Peyer's patch (tissue), 4 donors: ENCODE results near the gene PSMD1.

Experiments
- POLR2A ChIP-seq, 2 donors: fragments of 450-650 bp; IDR thresholded peaks; one replicate each; pipeline ENCODE4 v1.5.1; 2017; ENCODE audit warnings: antibody characterized with exemption in 2 of 2, mild to moderate bottlenecking in 2 of 2, moderate library complexity in 2 of 2
- TF ChIP-seq, protein P1 (sequence below), 6 experiments: fragments of 450-650 bp in 4 of 6; fragments of 200-600 bp in 2 of 6; sonication (generic) in 1 of 6; IDR thresholded peaks; one replicate each; pipeline ENCODE4 v1.5.1; 2017 to 2019; ENCODE audit warnings: antibody characterized with exemption in 6 of 6, mild to moderate bottlenecking in 3 of 6, moderate library complexity in 1 of 6

DNA sequence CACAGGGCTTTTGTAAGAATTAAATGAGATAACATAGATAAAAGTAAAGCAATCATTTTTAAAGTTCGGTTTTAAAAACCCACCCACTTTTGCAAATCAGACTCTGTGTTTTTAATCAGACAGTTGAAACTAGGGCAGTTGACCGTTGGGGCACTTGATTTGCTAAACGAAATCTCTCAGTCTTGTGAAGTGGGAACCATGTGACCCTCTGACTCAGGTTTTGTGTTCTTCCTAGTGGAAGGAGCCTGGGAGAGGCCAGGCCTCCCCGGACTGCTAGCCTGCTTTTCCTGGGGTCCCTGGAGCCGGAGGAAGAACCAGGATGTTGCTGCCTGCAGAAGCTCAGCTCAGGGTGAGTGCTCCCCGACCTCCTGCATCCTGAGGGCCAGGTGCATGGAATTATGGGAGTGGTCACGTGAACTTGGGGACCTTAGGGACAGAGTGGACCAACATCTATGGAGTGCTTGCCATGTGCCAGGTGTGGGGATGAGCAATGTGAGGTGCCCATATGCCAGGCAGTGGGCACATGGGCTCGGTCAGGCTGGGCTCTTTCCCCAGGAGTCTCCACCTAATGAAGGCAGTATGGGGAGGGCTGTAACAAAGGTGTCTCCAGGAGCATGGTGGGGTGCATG, 15.5 kb upstream of the PSMD1 start:
- TF ChIP-seq, protein P1, sequence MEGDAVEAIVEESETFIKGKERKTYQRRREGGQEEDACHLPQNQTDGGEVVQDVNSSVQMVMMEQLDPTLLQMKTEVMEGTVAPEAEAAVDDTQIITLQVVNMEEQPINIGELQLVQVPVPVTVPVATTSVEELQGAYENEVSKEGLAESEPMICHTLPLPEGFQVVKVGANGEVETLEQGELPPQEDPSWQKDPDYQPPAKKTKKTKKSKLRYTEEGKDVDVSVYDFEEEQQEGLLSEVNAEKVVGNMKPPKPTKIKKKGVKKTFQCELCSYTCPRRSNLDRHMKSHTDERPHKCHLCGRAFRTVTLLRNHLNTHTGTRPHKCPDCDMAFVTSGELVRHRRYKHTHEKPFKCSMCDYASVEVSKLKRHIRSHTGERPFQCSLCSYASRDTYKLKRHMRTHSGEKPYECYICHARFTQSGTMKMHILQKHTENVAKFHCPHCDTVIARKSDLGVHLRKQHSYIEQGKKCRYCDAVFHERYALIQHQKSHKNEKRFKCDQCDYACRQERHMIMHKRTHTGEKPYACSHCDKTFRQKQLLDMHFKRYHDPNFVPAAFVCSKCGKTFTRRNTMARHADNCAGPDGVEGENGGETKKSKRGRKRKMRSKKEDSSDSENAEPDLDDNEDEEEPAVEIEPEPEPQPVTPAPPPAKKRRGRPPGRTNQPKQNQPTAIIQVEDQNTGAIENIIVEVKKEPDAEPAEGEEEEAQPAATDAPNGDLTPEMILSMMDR (IDR thresholded peaks at IDR 0.05), result no peak
- TF ChIP-seq POLR2A (IDR thresholded peaks at IDR 0.05), result no peak
